Activated CD4-positive, CD25-positive, alpha-beta regulatory T cell (primary cell): ENCODE measurements around the gene SLC12A5.
A peak's percentile ranks its signal among the peaks of the same experiment; 100 is the strongest.

ENCODE experiments used
- DNase-seq, 4 experiments: peaks; one replicate each; lab custom pipeline; 2025; lab: John Stamatoyannopoulos, UW

SLC12A5 gene

GRCh38 chr20:46028110-46028509, 905 bp upstream of the SLC12A5 start:
- DNase-seq = no peak

GRCh38 chr20:46030284-46031013, 1.4 kb downstream of the SLC12A5 start:
- no peak for DNase-seq

GRCh38 chr20:46031014-46031569, 2.1 kb downstream of the SLC12A5 start:
- DNase-seq = no peak

GRCh38 chr20:46031701-46032254, 2.8 kb downstream of the SLC12A5 start:
- no peak for DNase-seq

DNA sequence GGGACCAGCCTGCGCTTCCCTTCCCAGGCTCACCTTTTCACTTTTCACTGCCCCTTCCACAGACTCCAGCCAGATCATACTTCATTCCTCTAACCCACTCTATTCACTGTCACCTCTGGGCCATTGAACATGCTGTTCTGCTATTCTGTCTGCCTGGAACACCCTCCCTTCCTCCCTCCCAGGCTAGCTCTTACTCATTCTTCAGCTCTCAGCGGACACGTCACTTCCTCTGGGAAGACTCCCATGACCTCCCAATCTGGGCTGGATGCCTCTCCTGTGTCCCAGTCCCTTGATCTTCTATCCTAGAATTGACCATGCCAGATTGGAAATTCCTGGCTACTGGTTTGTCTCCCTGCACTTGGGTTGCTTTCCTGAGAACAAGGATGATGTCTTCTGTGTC, 5.0 kb downstream of the SLC12A5 start:
- no peak for DNase-seq

DNA sequence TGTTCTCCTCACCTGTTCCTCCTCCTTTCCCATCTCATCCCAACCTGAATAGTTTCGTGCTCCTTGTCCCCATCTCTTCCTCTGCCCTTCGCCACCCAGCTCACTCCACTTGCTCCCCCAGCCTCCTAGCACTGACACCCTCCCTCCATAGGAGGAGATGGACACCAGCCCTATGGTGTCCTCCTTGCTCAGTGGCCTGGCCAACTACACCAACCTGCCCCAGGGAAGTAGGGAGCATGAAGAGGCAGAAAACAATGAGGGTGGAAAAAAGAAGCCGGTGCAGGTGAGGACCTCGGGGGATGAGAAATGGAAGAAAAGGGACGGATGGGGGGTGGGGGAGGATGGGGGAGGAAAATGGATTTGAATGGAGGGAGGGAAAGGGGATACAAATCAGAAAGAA, 6.2 kb downstream of the SLC12A5 start:
- no peak for DNase-seq

GRCh38 chr20:46035713-46036112, 6.7 kb downstream of the SLC12A5 start:
- DNase-seq = no peak

DNA sequence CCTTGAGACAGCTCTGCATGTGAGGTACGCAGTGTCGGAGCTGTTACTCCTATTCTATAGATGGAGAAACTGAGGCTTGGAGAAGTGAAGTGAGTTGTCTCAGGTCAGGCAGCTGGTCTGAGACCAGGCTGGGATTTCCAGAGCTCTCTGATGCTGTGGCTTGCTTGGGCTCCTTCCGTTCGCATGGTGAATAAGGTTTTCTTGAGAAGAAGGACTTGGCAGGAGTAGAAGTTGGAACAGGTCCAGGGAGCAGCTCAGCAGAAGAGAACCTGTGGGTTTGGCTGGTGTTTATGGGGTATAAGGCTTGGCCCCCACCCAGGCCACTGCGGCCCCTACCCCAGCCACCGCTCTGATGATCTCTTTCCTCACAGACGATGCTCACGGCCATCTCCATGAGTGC, 7.4 kb downstream of the SLC12A5 start:
- no peak for DNase-seq

DNA sequence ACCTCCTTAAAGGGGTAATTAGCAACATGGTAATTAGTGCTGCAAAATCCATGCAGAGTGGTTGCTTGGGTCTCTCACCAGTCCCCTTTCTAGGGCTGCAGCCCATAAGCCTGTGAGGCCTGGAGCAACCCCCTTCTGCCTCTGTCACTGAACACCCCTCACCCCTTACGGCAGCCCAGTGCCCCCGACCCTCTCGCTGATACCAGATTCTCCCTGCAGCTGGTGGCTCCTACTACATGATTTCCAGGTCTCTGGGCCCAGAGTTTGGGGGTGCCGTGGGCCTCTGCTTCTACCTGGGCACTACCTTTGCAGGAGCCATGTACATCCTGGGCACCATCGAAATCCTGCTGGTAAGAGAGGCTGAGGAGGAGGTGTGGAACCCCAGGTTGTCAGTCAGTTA, 8.0 kb downstream of the SLC12A5 start:
- DNase-seq = no peak

GRCh38 chr20:46040902-46041535, 12.0 kb downstream of the SLC12A5 start:
- peak in 2 of 4 experiments; percentile 12 to 14 for DNase-seq

- no peak for DNase-seq
Observed at GRCh38 chr20:46043556-46043955, 14.5 kb downstream of the SLC12A5 start.

GRCh38 chr20:46044896-46045295, 15.9 kb downstream of the SLC12A5 start:
- no peak for DNase-seq

DNA sequence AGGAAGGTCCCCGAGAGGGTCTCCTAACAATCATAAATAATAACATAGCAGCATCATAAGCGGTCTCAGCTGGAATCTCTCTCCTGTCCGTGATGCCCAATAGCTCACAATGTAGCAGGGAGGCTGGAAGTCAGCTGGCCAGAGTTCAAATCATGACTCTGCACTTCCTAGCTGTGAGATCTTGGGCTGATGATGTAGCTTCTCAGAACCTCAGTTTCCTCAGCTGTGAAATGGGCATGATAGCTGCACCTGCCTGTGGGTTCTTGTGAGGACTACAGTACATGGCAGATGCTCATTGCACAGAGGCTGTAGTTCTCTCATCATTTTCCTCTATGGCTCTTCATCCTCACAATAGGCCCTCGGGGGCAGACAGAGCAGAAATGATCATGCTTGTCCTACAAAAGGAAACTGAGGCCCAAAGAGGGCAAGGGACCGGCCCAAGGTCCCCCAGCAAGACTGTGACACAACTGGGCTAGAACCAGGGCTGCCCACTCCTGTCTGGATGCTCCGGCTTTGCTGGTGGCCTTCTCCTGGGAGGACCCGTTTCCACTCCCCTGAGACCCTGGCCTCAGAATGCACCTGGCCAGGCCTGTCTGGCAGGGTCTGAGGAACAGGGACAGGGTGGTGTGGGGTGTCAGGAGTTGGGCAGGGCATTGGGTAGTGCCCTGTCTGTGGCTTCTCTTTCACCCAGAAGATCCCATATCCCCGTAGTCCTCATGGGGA, 17.7 kb downstream of the SLC12A5 start:
- DNase-seq = no peak

- no peak for DNase-seq
Observed at GRCh38 chr20:46047821-46048220, 18.8 kb downstream of the SLC12A5 start.

DNA sequence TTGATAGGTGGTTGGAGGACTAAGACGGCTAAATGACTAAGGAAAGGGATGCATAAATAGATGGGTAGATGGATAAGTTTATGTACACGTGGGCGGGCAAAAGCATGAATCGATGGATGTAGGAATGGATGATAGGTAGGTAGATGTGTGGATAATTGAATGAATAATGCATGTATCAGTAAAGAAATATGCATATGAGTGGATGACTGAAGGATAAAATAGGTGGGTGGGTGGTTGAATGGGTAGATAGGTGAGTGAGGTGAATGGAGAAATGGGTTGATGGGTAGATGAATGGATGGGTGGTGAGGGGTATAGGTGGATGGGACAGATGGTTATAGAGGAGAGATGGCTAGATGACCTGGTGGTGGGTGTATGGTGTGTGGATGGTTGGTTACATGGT, 20.2 kb downstream of the SLC12A5 start:
- no peak for DNase-seq

DNA sequence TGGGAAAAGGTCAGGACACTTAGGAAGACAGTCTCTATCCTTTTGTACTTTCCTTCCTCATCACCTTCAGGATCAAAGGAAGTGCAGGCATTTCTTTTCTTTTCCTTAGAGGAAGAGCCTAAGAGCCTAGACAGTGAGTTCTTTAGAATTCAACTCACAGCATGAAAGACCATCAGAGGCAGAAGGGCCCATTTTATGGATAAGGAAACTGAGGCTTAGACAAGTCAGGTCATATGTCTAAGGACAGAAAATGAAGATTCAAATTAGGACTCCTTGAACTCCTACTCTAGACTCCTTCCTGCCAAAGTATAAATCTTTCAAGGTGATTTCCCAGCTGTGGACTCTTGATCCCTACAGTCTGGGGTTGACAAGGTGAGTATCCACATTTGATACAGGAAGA, 20.8 kb downstream of the SLC12A5 start:
- DNase-seq = no peak

- DNase-seq = no peak
Observed at GRCh38 chr20:46050444-46050843, 21.4 kb downstream of the SLC12A5 start.

- no peak for DNase-seq
Observed at GRCh38 chr20:46050885-46051284, 21.9 kb downstream of the SLC12A5 start.

GRCh38 chr20:46051556-46052308, 22.7 kb downstream of the SLC12A5 start:
- no peak for DNase-seq

- no peak for DNase-seq
Observed at GRCh38 chr20:46053416-46053815, 24.4 kb downstream of the SLC12A5 start.

- DNase-seq = no peak
Observed at GRCh38 chr20:46054606-46055005, 25.6 kb downstream of the SLC12A5 start.

DNA sequence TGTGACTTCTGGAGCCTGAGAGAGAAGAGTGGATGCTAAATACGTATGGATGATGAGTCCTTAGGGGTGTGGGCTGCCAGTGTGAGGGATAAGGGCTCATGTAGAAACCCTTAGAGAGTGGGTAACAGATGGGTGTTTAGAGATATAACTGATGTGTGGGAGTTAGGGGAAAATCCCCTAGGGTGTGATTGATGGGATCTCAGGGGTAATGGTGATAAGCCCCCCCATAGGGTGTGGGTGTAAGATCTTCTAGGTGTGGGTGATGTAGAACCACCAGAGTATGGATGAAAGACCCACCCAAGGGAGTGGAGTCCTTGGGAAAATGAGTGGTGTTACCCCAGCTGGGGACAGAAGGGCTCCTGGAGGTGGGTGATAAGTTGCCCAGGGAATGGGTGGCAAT, 26.3 kb downstream of the SLC12A5 start:
- no peak for DNase-seq
